ENCODE results near the gene MVP.
"Not testable (repeated sequence)": the region's sequence is repeated elsewhere in the genome, so short reads cannot be mapped to it uniquely, and the experiment has no call there.

The MVP gene

DNA sequence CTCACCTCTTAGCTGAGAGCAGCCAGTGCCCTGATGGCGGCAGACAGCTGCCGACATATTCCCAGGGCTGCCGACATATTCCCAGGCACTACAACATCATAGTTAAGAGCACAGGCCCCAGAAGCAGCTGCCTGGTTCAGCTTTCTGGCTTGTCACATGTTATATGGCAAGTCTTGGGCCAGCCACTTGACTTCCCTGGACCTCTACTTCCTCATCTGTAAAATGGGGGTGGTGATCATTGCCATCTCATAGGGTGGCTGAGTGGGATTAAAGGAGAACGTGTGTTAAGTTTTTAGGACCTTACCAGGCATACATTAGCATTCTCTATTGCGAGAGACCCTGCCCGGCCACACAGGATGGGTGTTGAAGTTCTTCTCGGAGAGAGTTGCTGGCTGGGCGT is 23.7 kb downstream of the MVP start:
- DNase-seq (ENCODE audit: low read depth), result no peak

DNA sequence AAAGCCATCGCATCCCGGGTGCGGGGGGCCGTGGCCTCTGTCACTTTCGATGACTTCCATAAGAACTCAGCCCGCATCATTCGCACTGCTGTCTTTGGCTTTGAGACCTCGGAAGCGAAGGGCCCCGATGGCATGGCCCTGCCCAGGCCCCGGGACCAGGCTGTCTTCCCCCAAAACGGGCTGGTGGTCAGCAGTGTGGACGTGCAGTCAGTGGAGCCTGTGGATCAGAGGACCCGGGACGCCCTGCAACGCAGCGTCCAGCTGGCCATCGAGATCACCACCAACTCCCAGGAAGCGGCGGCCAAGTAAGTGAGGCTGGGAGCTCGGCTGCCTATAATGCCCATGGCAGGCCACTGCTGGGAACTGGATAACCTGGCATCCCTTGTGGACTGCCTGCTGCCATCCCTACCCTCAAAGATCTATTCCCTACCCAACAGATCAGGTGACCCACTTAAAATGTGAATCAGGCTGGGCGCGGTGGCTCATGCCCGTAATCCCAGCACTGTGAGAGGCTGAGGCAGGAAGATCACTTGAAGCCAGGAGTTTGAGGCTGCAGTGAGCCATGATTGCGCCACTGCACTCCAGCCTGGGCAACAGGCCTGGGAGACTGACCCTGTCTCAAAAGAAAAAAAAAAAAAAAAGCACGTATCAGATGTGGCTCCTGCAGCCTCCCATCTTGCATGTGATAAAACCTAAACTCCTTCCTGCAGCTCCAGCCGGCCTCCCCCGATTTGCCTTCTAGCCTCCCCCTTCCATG is 24.5 kb downstream of the MVP start:
- DNase-seq (ENCODE audit: low read depth), result no peak

DNA sequence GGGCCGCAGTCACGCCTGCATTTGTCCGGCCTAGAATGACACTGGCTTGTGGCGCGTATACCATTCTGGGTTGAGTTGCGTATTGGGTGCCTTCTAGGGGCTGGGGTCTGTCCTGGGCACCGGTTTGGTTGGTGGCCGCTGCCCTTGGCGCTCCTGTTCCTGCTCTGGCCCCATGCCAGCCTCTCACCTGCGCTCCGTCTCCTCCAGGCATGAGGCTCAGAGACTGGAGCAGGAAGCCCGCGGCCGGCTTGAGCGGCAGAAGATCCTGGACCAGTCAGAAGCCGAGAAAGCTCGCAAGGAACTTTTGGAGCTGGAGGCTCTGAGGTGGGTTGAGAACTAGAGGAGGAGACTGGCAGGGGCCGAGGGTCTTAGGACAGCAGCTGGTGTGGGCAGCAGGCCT is 25.4 kb downstream of the MVP start:
- no peak for DNase-seq (ENCODE audit: low read depth)

DNA sequence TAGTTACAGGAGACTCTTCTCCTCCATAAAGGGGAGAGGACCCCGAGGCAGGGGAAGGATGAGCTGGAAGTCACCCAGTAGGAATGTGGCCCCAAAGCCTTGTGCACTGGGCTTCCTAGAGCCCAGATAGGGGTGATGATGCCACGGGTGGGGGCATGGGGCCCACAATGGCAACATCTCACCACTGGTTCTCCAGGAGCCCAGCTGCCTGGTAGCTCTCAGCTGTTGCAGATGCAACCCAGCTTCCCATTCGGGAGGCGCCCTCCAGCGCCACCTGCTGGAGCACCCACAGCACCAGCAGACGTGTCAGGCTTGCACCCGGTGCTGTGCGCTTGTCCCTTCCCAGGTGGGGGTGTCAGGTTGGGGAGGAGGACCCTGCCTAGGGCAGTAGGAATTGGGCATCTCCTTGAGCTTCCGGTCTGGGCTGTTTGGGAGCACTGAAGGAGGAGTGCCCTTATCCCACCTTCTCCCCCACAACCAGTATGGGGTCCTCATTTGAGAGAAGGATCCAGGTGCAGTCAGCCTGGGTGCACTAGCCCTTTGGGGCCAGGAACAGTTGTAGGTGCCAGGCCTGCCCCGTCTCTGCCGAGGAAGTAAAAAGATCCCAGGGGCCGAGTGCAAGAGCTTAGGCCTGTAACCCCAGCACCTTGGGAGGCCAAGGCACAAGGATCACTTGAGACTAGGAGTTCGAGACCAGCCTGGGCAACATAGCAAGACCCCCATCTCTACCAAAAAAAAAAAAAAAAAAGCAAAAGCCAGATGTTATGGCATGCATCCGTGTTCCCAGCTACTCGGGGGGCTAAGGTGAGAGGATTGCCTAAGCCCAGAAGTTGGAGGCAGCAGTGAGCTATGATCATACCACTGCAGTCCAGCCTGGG is 28.4 kb downstream of the MVP start:
- peak; percentile 28 for DNase-seq (ENCODE audit: low read depth)

DNA sequence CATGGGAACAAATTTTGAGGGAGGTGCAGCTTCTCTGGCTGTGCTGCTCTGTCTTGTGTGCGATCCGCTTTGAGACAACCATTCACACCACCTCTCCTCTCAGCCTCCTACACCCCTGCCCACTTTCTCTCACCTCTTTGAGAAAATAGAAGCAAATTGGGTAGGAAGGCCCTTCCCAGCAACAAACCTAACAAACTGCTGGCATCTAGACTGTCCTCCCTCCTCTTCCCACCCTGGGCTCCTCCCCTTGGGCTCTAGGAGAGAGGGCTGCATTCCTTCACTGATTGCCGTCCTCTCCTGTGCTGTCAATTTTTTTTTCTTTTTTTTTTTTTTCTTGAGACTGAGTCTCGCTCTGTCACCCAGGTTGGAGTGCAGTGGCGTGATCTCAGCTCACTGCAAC is 29.2 kb downstream of the MVP start:
- no peak for DNase-seq (ENCODE audit: low read depth)

DNA sequence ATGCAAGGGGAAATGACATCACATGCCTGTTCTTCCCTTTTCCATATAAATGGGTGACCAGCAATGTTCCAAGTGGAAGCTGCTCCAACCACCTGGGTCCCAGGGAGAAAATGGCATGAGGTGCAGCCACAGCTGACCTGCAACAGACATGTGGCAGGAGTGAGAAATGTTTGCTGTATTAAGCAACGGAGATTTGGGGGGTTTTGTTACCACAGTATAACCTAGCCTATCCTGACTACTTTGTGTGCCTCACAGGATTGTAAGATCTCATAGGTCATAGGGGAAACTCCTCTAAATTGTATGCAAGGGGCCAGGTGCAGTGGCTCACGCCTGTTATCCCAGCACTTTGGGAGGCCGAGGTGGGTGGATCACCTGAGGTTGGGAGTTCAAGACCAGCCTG is 30.7 kb downstream of the MVP start:
- DNase-seq (ENCODE audit: low read depth), result no peak

DNA sequence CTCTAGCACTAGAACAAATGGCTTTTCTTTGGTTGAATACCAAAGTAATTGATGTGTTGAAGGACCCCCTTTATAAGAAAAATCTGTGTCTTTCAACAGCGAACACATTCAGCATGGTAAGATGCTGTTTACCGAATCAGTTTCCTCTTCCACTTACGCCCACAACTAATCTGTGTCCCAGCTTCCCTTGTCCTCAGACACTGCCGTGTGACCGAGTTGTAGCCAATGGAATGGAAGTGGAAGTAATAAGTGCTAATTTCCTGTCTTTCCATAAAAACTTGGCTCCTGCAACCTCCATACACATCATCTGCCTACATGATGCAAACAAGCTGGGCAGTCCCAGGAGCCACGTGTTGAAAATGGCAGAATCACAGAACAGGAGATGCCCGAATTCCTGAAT is 32.4 kb downstream of the MVP start:
- DNase-seq (ENCODE audit: low read depth), result peak; percentile 23

DNA sequence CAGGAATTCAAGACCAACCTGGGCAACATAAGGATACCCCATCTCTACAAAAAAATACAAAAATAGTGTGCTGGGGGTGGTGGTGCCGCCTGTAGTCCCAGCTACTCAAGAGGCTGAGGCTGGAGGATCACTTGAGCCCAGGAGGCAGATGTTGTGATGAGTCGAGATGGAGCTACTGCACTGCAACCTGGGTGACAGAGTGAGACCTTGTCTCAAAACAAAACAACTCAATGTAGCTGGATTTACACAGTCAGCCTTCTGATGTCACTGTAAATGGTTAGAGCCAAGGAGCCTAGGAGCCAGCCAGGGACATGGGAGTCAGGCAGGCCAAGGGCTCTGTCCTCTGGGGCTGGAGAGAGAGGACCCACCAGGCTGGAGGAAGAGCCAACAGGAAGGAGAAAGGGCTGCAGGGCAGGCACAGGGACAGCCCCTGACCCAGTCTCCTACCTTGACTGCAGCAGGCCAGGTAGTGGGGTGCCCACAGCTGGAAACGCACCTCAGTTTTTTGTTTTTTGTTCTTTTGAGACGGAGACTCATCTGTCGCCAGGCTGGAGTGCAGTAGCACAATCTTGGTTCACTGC is 34.3 kb downstream of the MVP start:
- no peak for DNase-seq (ENCODE audit: low read depth)

DNA sequence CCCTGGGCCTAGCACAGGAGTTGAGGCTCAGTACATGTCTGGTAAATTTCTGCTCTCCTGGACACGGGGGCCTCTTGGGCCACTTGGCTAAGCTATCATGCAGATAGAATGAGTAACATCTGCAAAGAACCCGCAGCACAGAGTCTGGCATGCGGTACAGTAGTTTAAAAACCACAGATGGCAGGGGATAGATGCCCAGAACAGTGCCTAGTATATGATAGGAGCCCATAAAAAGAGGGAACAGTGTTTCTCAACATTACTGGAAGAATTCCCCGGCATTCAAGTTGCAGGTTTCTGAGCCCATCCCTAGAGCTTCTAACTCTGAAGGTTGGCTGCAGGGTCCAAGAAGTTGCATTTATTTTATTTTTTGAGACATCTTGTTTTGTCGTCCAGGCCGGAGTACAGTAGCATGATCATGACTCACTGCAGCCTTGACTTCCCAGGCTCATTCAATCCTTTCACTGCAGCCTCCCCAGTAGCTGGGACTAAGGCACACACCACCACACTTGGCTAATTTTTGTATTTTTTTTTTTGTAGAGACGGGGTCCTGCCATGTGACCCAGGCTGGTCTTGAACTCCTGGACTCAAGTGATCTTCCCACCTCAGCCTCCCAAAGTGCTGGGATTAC is 37.0 kb downstream of the MVP start:
- peak; percentile 63 for DNase-seq (ENCODE audit: low read depth)

DNA sequence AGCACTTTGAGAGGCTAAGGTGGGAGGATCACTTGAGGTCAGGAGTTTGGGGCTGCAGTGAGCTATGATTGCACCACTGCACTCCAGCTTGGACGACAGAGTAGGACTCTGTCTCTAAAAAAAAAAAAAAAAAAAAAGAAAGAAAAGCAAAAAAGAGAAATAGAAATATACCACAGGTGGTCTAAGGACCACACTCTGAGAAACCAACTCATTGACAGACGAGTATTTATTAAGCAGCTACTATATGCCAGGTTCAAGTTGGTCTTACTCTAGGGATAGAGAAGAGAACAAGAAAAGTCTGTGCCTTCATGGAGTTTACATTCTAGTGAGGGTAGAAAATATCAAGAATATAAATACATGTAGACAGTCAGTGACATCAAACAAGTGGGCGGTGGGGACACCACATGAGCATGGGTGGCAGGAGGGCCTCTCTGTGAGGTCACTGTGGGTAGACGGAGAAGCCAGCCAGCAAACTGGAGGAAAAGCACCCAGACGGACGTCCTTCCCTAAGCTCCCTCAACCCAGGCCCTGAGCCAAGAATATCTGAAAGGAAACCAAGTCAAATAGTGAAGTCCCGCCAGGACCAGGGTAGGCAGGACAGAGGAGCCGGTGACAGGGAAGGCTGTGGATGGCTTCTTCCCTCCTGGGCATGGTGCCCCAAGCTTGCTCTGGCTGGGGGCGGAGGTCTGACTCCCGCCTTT is 38.0 kb downstream of the MVP start:
- no peak for DNase-seq (ENCODE audit: low read depth)

DNA sequence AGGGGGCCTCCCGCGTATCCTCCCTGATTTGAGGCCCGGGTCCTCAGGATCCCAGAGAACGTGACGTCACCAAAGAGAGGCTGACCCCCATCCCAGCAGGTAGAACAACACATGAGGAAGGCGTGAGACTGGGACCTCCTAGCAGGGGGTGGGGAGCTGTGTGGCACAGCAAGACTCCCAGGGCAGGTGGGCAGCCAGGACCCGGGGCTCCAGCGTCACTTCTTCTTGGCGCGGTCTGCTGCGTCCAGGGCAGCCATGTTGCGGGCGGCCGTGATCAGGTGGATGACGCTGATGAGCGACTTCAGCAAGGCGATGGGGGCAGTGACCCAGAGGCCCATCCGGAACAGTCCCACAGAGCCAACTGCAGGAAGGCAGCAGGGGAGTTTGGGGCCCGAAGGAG is 38.7 kb downstream of the MVP start:
- DNase-seq (ENCODE audit: low read depth), result no peak

DNA sequence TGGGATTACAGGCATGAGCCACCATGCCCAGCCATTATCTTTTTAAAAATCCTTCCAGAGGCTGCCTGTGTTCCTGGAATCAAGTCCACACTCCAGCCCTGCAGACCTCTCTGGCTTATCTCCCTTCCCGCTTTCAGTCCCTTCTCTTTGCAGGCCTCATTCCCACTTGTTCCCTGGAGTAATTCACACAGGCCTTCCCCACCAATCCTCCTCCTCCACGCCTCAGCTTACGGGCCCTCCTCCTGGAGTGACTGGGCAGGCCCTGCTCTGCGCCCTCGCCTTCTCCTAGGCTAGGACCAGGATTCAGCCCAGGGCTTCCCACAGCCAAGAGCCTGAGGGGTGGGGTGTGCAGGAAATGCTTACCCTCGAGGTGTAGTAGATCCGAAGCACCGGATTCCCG is 40.0 kb downstream of the MVP start:
- DNase-seq (ENCODE audit: low read depth), result no peak

DNA sequence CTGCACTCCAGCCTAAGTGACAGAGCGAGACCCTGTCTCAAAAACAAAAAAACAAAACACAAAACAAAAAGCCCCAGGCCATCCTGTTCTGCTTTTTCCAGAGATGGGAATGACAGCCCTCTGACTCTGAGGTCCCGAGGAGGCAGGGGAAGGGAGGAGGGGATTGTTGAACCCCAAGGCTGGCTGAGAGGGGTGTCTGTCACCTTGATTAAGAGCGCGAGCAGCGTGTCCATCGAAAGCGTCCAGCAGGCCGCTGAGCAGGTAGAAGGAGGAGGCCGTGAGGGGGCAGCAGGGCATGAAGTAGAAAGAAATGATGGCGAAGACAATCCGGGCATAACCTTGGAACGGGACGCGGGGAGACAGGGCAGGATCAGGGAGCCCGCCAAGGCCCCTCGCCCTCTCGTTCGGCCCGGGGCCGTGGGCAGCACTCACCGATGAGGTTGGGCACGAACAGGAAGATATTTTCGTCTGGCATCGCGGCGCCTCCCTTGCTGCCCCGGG is 42.2 kb downstream of the MVP start:
- DNase-seq (ENCODE audit: low read depth), result no peak

DNA sequence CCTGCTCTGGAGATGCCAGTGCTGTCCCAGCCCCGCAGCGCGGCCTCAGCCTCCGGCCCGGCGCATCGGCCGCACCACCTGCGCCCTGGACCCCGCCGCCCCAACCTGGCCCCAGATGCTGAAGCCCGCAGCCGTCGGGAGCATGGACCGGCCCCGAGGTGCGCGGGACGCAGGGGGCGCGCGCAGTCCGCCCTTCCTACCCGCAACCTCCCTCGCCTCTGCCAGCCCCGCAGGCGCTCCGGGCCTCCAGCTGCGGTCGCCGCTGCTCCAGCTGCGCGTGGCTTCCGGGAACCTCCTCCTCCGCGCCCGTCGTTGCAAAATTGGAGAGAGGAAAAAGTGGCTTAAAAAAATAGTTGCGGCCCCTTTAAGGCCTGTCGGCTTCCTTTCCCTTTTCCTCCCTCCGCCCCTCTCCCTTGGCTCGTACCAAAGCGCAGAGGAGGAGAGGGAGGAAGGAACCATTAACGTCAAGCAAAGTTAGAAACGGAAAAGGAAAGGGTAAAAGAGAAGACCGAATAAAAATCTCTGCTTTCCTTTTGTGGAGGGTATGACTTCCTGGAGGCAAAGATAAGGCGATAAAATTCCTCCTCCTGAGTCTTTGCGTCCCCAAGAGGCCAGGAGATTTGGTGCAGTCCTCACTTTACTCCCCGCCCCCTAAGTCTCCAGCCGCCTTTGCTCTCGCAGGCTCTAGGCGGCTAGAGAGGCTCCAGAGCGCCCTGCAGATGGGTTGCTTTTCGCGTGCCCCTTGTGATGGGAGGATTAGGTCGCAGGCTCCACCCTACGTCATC is 42.8 kb downstream of the MVP start, which contains the start of gene CDIPT:
CDIPT (minus strand) TSS at position 343 of the 785 bp plus-strand sequence. CDS start 369 bp downstream, outside the sequence.
- peak; percentile 91 for DNase-seq (ENCODE audit: low read depth)

DNA sequence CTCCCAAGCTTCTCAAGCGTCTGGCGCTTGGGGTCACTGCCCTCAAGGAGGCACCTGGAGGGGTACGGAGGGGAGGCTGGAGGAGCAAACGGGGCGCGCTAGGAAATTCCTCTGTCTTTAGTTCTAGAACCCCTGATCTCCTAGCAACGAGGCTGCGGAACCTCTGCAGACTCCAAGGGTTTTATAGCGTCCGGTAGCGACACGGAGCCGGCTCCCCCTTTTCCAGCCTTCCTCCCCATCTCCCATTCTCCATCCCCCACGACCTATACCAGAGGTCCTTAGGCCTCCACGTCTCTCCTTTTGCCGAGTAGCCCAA is 43.4 kb downstream of the MVP start:
- DNase-seq (ENCODE audit: low read depth), result no peak

DNA sequence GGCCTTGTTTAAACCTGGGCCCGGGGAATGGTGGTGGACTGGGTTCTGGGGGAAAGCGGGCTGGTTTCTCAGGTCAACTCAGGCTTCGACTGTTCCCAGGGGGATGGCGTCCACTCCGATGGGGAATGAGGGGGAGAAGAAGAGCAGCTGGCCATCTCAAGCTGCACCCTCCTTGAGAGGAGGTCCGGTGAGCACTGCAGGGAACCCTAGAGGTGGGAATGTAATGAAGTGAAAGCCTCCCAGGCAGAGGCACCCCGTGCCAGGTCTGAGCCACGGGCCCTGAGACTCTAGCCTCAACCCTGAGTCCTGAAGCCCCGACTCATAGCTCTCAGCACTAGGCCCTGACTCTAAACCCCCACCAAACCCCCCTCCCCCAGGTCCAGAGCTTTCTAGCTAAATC is 43.9 kb downstream of the MVP start:
- no peak for DNase-seq (ENCODE audit: low read depth)

DNA sequence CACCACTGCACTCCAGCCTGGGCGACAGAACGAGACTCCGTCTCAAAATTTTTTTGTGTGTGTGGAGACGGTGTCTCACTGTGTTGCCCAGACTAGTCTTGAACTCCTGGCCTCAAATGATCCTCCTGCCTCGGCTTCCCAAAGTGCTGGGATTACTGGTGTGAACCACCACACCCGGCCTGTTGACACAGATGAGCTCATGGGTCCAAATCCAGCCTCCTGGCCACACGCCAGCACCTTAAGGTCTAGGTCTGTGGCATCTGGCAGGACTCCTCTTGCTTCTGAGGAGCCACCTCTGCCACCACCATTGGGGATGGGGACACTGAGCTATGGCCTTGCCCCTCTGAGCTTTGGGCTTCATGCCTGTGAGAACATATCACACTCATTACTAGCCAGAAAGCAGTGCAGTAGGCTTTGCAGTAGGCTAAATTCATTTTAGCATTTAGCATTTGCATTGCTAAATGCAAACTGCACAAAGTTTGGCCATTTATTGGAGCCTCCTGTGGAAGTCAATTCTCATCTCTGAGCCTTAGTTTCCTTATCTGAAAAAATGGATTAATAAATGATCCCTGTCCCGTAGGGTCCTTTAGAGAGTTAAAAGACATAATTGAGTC is 48.2 kb downstream of the MVP start:
- no peak for DNase-seq (ENCODE audit: low read depth)

DNA sequence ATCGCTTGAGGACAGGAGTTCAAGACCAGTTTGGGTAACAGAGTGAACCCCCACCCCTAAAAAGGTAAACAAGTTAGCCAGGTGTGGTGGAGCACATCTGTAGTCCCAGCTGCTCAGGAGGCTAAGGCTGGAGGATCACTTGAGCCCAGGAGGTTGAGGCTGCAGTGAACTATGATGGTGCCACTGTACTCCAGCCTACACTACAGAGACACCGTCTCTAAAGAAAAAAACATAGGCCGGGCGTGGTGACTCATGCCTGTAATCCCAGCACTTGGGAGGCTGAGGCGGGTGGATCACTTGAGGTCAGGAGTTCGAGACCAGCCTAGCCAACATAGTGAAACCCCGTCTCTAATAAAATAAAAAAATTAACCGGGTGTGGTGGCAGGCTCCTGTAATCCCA is 48.8 kb downstream of the MVP start:
- DNase-seq (ENCODE audit: low read depth), result not testable (repeated sequence)

DNA sequence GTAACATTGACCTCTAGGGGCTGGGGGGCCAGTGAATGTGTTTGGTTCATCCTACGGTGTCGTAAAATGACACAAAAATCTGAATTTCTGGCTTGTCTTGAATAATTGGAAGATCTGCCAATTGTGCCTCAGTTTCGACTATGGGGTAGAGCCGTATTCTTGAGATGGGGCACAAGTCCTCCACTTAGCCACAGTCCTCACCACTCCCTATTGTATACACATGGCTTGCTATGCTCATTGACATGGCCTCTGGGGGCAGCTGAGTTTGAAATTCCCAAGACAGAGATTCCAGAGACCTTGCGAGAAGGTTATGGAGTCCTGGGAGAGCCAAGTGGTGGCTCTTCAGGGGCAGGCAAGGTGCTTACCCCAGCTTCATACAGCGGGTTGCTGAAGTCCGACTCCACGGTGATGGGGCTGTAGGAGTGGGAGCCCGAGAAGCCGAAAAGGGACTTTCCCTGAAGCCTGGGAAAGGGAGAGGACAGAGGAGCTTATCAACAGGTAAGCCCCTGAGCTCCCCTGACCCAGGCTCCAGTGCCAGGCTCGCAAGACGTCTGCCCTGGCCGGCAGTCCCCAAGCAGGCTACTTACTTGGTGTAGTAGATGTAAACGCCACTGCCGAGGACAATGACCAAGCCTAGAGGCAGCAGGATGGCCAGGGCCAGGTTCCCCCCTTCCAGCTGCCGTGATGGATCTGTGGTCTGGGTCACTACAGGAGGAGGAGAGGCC is 51.7 kb downstream of the MVP start:
- no peak for DNase-seq (ENCODE audit: low read depth)

DNA sequence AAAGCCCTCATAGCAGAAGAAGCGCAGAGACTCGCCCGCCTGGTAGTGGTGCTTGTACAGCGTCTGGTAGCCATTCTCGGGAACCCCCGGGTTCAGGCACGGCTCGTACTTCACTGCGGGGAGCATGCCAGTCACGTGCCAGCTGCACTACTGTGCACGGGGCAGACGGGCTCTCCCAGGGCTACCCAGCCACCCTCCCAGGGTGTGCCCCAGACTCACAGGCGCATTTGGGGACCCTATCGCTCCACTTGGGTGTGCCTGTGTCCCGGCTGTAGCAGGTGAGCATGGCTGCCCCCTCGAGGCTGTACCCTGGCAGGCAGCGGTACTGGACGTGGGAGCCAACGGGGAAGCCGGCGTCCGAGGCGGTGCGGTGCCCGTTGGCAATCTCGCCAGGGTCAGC is 53.1 kb downstream of the MVP start:
- DNase-seq (ENCODE audit: low read depth), result no peak

Measured in stromal cell of bone marrow (primary cell).